ENCODE data around the gene CACNA2D3. TPM values are rescaled to one million over a fixed set of nuclear protein-coding genes. Genes with fewer than 3 reads are reported as not detected.

The CACNA2D3 gene
- total RNA-seq, 3 donors from 2014 or later = not detected

DNA sequence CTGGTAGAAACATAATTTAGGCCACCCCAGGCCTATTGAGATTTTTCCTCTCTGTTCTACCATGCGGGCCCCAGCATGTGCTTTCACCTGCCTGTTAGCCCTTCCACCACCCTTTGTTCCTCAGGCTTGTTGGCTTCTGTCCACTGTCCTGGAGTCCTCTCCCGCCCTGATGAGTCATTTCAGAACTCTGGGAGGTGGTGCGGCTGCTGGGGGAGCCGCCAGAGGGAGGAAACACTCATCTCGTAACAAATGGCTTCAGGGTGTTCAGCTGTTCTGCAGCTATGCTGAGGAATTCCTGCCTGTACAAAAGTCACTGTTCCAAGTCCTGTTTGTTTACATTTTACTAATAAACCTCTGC lies 769.2 kb downstream of the CACNA2D3 start:
- Mint-ChIP-seq H3K4me1 (ENCODE audit: low read depth) (no peaks in the 10 kb centered on the region), H3K36me3 (ENCODE audit: insufficient read depth) (no peaks in the 10 kb centered on the region), H3K4me3 (no peak overlapping the region), H3K27me3 (ENCODE audit: low read depth) (no peaks in the 10 kb centered on the region), H3K9me3 (peaks cover 3% of the 10 kb centered on the region)
- DNase-seq (no peak), ATAC-seq (no peak)

DNA sequence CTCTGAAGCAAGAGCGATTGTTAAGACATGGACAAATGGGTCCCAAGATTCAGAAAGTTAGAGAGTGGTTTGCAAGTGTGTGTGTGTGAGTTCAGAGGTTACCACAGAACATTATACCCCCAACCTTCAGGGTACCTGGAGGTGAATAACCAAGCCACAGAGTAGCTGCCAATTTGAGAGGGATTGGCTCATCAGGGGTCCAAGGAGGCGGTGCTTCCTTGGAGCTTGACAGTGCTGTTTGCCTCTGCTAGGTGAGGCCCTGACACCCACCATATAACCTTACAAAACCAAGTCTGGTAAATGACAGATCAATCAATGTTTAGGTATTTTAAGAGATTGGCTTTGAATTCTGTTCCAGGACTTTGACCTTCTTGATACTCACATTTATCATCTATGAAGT lies 769.8 kb downstream of the CACNA2D3 start:
- Mint-ChIP-seq H3K9me3 (peaks cover 3% of the 10 kb centered on the region), H3K36me3 (ENCODE audit: insufficient read depth) (no peaks in the 10 kb centered on the region), H3K4me3 (no peak overlapping the region), H3K27me3 (ENCODE audit: low read depth) (no peaks in the 10 kb centered on the region), H3K4me1 (ENCODE audit: low read depth) (no peaks in the 10 kb centered on the region)
- ATAC-seq (no peak), DNase-seq (no peak)

DNA sequence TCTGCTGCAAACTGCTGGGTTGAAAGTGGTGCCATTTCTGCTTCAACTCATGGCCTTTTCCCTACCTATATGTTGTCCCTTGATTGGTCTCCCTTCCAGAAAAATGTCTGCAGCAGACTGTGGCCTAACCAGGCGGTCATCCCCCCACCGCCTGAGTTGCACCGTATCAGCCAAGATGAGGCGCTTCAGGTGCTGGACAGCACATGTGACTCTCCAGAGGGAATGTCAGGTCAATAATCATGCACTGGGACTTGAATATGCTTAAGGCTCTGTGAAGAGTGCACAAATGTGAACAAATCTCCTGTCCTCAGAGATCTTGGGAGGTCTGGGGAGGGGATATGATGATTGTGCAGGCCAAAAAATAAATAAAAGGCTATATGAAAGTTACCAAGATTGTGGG lies 773.3 kb downstream of the CACNA2D3 start:
- no peaks in the 10 kb centered on the region for H3K27me3 Mint-ChIP-seq (ENCODE audit: low read depth)
- no peaks in the 10 kb centered on the region for H3K36me3 Mint-ChIP-seq (ENCODE audit: insufficient read depth)
- H3K9me3 Mint-ChIP-seq = no peaks in the 10 kb centered on the region
- no peak for ATAC-seq
- H3K4me3 Mint-ChIP-seq = no peak overlapping the region
- no peak for DNase-seq
- no peaks in the 10 kb centered on the region for H3K4me1 Mint-ChIP-seq (ENCODE audit: low read depth)

DNA sequence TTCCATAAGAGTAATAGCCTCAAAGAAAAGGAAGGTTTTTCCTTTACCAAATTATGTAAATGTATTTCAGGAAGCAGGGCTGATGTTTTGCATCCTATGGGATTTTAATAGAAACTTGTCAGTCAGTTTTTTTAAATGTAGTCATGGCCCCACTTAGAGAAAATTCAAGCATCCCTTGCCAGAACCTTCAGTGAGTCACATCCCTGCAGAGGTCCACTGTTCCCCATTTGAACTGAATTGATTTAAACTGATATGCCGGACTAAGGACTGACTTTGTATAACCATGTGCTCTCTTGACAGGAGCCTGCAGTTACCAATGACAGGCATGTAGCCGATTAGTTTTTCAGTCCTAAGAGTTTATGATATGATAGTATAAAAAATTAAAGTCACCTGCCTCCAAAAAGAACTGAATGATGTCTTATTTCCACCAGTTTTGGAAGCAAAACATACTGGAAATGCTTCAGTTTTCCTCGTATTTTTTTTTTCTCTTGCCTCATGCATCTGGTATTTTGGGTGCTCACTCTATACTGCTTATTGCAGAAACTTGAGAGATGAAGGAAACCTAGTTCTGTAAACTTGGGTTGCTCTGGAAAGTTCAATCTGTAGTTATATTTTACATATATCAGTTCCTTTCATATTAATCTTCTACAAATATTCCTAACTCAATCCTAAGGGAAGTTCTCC lies 774.8 kb downstream of the CACNA2D3 start:
- no peak overlapping the region for H3K4me3 Mint-ChIP-seq
- H3K36me3 Mint-ChIP-seq (ENCODE audit: insufficient read depth) = no peaks in the 10 kb centered on the region

DNA sequence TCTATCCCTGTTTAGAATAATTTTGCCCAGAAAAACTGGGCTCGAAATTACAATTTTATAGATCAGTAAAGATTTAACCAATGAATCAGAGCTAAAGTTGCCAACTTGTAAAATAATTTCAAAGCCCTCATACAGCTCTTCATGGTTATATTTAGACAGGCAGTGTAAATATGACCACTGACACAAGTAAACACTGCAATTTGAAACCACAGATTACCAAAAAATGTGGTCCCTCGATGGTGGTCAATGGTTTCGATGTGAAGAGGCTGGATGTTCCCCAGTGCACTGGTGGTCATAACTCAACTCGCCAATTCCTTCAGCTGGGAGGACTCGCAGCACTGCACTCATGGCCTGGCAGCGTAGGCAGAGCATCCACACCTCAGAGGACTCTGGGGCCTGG lies 776.9 kb downstream of the CACNA2D3 start:
- no peaks in the 10 kb centered on the region for H3K36me3 Mint-ChIP-seq (ENCODE audit: insufficient read depth)

More for the DNA sequence above, 774.8 kb downstream of the CACNA2D3 start:
- H3K4me1 Mint-ChIP-seq (ENCODE audit: low read depth) = no peaks in the 10 kb centered on the region
- H3K27me3 Mint-ChIP-seq (ENCODE audit: low read depth) = no peaks in the 10 kb centered on the region
- H3K9me3 Mint-ChIP-seq = no peaks in the 10 kb centered on the region
- ATAC-seq (no peak), DNase-seq (no peak)

DNA sequence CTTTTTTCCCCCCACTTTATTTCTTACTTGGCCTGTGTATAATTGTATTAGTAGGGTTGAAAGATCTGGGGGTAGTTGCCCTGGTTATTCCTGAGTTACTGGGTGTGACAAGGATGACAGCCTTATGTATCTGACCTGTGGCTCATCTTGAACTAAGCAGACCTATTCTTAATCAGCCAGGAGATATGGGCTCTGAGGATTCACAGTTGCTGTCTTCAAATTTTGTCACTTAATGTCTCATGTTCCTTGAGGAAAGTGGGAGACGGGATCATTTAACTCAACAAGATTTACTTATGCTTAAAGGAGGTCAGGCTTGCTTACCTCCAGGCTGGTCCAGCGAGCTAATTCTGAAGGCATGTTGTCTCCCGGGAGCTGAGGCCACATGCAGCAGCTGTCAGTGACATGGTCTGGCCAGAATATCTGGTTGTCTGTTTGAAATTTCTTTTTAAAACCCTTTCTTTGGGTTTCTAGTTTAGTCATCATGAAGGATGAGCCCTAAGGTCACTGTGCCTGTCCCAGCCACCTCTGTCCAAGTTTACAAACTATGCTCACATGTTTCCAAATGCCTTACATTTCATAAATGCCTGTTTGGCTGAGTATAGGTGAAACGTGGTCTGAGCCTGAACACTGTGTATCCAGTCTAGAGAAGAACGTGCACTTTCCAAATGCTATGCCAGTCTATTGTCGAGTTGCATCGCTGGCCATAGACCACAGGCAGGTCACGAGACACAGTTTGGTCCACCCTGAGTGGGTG lies 778.7 kb downstream of the CACNA2D3 start:
- Mint-ChIP-seq H3K4me1 (ENCODE audit: low read depth) (no peaks in the 10 kb centered on the region), H3K27me3 (ENCODE audit: low read depth) (no peaks in the 10 kb centered on the region), H3K9me3 (peaks cover 7% of the 10 kb centered on the region), H3K36me3 (ENCODE audit: insufficient read depth) (no peaks in the 10 kb centered on the region), H3K4me3 (no peak overlapping the region)
- DNase-seq (no peak), ATAC-seq (no peak)

More for the DNA sequence above, 776.9 kb downstream of the CACNA2D3 start:
- H3K27me3 Mint-ChIP-seq (ENCODE audit: low read depth) = no peaks in the 10 kb centered on the region
- H3K4me1 Mint-ChIP-seq (ENCODE audit: low read depth) = no peaks in the 10 kb centered on the region
- H3K4me3 Mint-ChIP-seq = no peak overlapping the region
- no peak for ATAC-seq
- DNase-seq = no peak
- peaks cover 4% of the 10 kb centered on the region for H3K9me3 Mint-ChIP-seq

DNA sequence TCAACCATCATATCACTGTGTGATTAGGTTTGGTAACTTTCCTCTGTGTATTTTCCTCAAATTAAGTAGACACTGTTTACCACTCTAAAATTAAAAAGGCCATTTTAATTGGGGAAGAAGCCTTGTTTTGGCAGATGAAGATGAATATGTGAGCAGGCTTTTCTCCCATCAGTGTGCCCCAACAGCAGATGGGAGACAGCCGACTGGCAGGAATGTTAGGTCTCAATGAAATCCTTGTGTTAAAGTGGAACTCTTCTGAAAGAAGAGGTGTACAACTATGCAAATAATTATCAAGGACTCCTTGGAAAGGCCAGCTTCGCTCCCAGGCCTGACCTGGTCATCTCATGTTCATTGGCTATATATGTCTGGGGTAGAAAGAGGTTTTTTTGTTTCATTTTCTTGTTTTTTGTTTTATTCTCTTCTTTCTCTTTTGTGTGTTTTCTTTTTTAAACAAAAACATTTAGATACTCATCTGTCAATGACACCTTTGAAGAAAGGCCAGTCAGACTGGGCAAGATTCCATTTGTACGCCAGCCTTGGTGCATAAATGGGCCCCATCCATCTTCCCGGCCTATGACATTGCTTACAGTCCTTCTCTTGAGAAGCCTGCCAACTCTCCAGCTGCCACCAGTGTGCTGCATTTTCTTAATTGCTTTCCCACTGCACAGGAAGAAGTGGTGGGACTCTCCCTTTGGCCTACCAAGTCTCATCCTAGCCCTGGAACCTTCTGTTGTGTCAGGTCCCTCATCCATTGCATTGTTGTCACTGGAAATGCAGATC lies 779.7 kb downstream of the CACNA2D3 start:
- H3K36me3 Mint-ChIP-seq (ENCODE audit: insufficient read depth) = no peaks in the 10 kb centered on the region
- H3K4me3 Mint-ChIP-seq = no peak overlapping the region
- peaks cover 7% of the 10 kb centered on the region for H3K9me3 Mint-ChIP-seq
- ATAC-seq (no peak), DNase-seq (no peak)
- no peaks in the 10 kb centered on the region for H3K27me3 Mint-ChIP-seq (ENCODE audit: low read depth)
- no peaks in the 10 kb centered on the region for H3K4me1 Mint-ChIP-seq (ENCODE audit: low read depth)

DNA sequence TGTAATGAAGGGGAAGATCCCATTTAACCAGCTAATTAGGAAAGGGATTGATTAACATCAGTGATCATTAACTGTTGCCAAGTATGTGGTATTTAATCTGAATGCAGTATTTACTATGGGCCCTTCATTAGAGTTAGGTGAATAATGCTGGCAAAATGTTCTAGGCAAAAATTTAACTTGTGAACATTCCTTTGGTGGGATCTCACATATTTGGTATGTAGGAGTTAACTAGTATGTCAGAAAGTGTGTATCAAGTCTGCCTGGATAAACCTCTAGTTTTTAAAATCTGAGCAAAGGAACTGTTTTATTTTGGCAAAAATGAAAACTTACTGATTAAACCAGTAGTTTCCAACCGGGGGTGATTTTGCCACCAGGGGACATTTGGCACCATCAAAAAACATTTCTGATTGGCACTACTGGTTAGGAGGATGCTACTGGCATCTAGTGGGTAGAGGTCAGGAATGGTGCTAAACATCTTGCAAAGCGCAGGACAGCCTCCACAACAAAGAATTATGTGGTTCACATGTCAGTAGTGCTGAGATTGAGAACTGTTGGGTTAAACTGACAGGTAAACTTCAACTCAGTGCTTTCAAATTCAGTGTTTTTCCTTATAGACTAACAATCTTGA lies 783.0 kb downstream of the CACNA2D3 start:
- Mint-ChIP-seq H3K4me3 (no peak overlapping the region), H3K9me3 (peaks cover 7% of the 10 kb centered on the region), H3K27me3 (ENCODE audit: low read depth) (no peaks in the 10 kb centered on the region), H3K36me3 (ENCODE audit: insufficient read depth) (no peaks in the 10 kb centered on the region), H3K4me1 (ENCODE audit: low read depth) (no peaks in the 10 kb centered on the region)
- ATAC-seq = no peak
- no peak for DNase-seq

DNA sequence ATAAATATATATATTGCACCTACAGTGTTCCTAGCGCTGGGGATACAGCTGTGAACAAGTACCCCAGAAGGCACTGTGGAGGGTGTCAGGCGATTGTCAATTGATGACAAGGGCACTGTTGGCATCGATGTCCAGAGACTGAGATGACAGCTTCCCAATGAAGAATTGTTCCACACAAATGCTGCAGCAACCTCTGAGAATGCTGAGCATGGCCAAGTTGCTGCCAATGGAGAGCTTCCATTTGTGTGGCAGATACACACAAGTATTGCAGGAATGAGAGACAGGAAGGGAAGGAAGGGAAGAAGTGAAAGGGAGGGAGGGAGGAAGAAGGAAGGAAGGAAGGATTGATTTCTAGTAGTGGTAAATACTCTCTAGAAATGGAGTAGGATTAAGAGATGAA lies 783.6 kb downstream of the CACNA2D3 start:
- peaks cover 7% of the 10 kb centered on the region for H3K9me3 Mint-ChIP-seq
- H3K4me1 Mint-ChIP-seq (ENCODE audit: low read depth) = no peaks in the 10 kb centered on the region
- no peak overlapping the region for H3K4me3 Mint-ChIP-seq
- no peaks in the 10 kb centered on the region for H3K36me3 Mint-ChIP-seq (ENCODE audit: insufficient read depth)
- no peak for DNase-seq
- ATAC-seq = no peak
- H3K27me3 Mint-ChIP-seq (ENCODE audit: low read depth) = no peaks in the 10 kb centered on the region

DNA sequence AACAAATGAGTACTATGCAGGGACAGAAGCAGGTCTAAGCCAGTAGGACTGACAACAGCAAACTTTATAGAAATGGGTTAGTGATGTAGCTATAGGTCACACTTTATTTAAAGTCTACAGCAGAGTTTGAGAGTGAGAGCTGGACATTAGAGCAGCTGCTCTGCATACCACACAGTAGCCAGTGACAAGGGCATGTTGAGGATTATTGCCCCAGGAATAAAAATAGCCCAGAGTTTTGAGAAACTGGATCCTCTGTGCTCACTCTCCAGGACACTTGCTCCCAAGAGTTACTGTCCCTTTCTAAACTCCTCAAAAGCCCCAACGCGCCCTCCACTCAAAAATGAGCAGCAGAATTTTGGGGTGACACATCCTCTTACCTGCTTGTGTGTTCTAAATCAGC lies 784.4 kb downstream of the CACNA2D3 start:
- peaks cover 7% of the 10 kb centered on the region for H3K9me3 Mint-ChIP-seq
- H3K36me3 Mint-ChIP-seq (ENCODE audit: insufficient read depth) = no peaks in the 10 kb centered on the region
- no peaks in the 10 kb centered on the region for H3K4me1 Mint-ChIP-seq (ENCODE audit: low read depth)
- no peak for DNase-seq
- no peak for ATAC-seq
- no peak overlapping the region for H3K4me3 Mint-ChIP-seq
- no peaks in the 10 kb centered on the region for H3K27me3 Mint-ChIP-seq (ENCODE audit: low read depth)

DNA sequence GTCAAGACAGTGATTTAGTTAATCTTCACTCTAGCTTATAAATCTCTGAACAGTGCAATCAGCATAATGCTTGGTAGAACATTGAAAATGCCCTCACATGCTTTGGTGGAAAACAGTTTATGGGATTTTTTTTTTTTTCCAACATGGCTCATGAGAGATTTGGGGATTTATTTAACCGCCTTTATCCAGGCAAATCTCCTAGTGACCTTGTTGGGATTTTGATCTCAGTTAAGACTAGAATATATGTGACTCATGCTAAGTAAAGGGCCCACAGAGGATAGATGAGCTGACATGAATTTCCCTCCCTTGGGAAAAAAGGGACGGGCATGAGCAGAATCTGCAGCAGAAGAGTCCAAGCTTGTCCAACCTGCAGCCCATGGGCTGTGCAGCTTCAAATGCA lies 786.8 kb downstream of the CACNA2D3 start:
- Mint-ChIP-seq H3K36me3 (ENCODE audit: insufficient read depth) (no peaks in the 10 kb centered on the region), H3K9me3 (peaks cover 9% of the 10 kb centered on the region), H3K4me1 (ENCODE audit: low read depth) (no peaks in the 10 kb centered on the region), H3K4me3 (no peak overlapping the region), H3K27me3 (ENCODE audit: low read depth) (no peaks in the 10 kb centered on the region)
- DNase-seq (no peak), ATAC-seq (no peak)

DNA sequence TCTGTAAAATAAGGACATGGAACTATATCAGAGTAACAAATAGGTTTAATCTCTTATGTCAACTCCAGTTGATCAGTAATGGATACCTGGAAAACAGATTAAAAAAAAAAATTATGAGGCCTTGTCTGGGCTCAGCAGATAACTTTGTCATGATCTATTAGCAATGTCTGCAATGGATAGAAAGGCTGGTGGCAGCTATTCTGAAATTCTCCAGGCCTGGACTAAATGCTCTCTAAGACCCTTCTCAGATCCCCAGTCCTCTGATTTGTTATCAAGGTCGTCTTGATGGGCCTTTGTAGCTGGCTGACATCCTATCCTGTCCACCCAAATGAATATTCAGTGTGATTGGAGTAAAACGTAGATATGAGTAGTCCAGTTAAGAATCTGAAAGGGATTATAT lies 791.8 kb downstream of the CACNA2D3 start:
- H3K36me3 Mint-ChIP-seq (ENCODE audit: insufficient read depth) = no peaks in the 10 kb centered on the region
- no peaks in the 10 kb centered on the region for H3K4me1 Mint-ChIP-seq (ENCODE audit: low read depth)
- H3K4me3 Mint-ChIP-seq = no peak overlapping the region
- no peak for DNase-seq
- ATAC-seq = no peak
- H3K9me3 Mint-ChIP-seq = peaks cover 5% of the 10 kb centered on the region
- no peaks in the 10 kb centered on the region for H3K27me3 Mint-ChIP-seq (ENCODE audit: low read depth)

DNA sequence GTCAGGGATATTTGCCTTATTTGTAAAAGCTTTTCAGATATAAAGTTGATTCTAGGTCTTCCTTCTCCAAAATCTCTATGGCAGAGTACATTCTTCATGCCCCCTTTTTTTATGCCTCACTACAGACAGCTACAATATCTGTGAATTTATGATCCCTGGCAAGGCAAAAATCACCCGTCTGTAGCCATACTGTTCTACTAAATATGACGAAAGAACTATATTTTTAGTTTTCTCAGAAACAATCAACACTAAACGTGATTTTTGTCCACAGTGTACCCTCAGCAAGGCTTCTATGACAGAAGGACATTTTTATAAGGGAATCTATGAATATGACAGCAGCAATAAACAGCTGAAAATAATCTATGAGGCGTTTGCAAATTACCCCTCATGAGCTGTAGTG lies 792.8 kb downstream of the CACNA2D3 start:
- H3K27me3 Mint-ChIP-seq (ENCODE audit: low read depth) = no peaks in the 10 kb centered on the region
- H3K9me3 Mint-ChIP-seq = peaks cover 9% of the 10 kb centered on the region
- DNase-seq (no peak), ATAC-seq (no peak)
- no peak overlapping the region for H3K4me3 Mint-ChIP-seq
- H3K36me3 Mint-ChIP-seq (ENCODE audit: insufficient read depth) = no peaks in the 10 kb centered on the region
- no peaks in the 10 kb centered on the region for H3K4me1 Mint-ChIP-seq (ENCODE audit: low read depth)

DNA sequence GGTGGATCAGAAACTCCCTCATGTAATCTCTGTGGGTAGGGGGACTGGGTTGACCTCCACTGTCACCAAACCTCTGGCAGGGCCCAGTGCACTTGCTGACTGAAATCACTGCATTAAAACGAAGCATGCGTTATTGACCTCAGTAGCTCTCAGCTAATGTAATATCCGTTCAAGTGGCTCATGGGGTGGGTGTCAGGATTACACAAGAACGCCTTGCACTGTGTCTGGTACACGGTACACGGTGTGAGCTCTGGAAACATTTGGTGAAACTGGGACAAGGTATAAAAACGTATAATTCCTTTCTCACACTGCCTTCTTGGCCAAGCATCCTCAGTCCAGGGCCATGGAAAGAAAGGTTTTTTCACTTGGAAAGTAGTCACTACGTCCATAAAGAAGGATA lies 793.6 kb downstream of the CACNA2D3 start:
- Mint-ChIP-seq H3K36me3 (ENCODE audit: insufficient read depth) (no peaks in the 10 kb centered on the region), H3K9me3 (peaks cover 9% of the 10 kb centered on the region), H3K4me3 (no peak overlapping the region), H3K27me3 (ENCODE audit: low read depth) (no peaks in the 10 kb centered on the region), H3K4me1 (ENCODE audit: low read depth) (no peaks in the 10 kb centered on the region)
- ATAC-seq (no peak), DNase-seq (no peak)

All from activated T-cell treated with anti-CD3 and anti-CD28 coated beads, Interleukin-2, amount 50 U/mL, for 4 hours (primary cell).